Measurements from ENCODE around the gene MAF.

DNA sequence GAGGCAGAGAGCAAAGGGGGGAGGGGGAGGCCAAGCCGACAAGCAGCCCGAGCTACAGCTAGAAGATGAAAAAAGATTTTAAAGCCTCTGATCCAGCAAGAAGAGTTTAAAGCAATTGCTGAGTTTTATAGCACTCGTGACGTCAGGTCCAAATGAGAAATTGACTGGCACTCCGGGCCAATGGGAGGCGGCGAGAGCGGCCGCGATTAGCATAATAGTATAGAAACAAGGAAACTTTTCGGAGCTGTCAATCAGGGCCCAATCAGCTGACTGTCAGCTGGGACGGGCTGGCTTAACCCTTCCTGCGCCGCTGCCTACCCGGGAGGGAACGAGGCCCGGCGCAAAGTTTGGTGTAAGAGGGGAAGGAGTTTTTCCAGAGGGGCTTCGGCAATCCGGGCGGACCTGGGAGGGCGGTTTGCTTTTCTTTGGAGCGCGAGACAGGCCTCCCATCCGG lies at the start of gene MAF:
- TF ChIP-seq, protein P1, sequence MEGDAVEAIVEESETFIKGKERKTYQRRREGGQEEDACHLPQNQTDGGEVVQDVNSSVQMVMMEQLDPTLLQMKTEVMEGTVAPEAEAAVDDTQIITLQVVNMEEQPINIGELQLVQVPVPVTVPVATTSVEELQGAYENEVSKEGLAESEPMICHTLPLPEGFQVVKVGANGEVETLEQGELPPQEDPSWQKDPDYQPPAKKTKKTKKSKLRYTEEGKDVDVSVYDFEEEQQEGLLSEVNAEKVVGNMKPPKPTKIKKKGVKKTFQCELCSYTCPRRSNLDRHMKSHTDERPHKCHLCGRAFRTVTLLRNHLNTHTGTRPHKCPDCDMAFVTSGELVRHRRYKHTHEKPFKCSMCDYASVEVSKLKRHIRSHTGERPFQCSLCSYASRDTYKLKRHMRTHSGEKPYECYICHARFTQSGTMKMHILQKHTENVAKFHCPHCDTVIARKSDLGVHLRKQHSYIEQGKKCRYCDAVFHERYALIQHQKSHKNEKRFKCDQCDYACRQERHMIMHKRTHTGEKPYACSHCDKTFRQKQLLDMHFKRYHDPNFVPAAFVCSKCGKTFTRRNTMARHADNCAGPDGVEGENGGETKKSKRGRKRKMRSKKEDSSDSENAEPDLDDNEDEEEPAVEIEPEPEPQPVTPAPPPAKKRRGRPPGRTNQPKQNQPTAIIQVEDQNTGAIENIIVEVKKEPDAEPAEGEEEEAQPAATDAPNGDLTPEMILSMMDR (conservative IDR thresholded peaks at IDR 0.05; ENCODE audit: low read depth, low read length) = no peak
- TF ChIP-seq EZH2 (IDR thresholded peaks at IDR 0.05; ENCODE audit: borderline replicate concordance, low read depth, low read length, poor library complexity, severe bottlenecking) = peak; percentile 79

All from A673 (cell line).